HepG2 (cell line): ENCODE results near the gene MCM8. TPM values are rescaled to one million over a fixed set of nuclear protein-coding genes. Genes with fewer than 3 reads are reported as not detected.
A peak's percentile ranks its signal among the peaks of the same experiment; 100 is the strongest.

Experiments
- CC2D1A ChIP-seq: sonication (generic); formaldehyde crosslinking; IDR thresholded peaks from 2 replicates; pipeline ENCODE4 v1.8.1; 2023; ENCODE audit warnings: mild to moderate bottlenecking, missing genetic modification reagents
- FOXC1 ChIP-seq: sonication (generic); formaldehyde crosslinking; IDR thresholded peaks from 2 replicates; pipeline ENCODE4 v1.8.0; 2022; ENCODE audit warnings: mild to moderate bottlenecking, missing genetic modification reagents, borderline replicate concordance
- FOXJ3 ChIP-seq: sonication (generic); formaldehyde crosslinking; IDR thresholded peaks from 2 replicates; pipeline ENCODE4 v1.4.0; 2020; ENCODE audit warnings: missing genetic modification reagents, mild to moderate bottlenecking, borderline replicate concordance
- HIVEP1 ChIP-seq: sonication (generic); formaldehyde crosslinking; IDR thresholded peaks from 2 replicates; pipeline ENCODE4 v1.4.0; 2020; ENCODE audit warnings: mild to moderate bottlenecking, missing genetic modification reagents
- HNRNPK ChIP-seq: fragments of 200-400 bp; formaldehyde crosslinking; IDR thresholded peaks from 2 replicates; pipeline ENCODE4 v1.6.1; 2018; ENCODE audit warnings: low read length, low read depth, moderate library complexity, mild to moderate bottlenecking; ENCODE audit not compliant: poor library complexity, severe bottlenecking
- KLF6 ChIP-seq: IDR thresholded peaks from 2 replicates; pipeline ENCODE4 v1.8.0; 2016; ENCODE audit warnings: missing biosample characterization, missing genetic modification reagents
- MTA1 ChIP-seq: sonication (generic); formaldehyde crosslinking; IDR thresholded peaks from 2 replicates; pipeline ENCODE4 v1.4.0; 2020; ENCODE audit warnings: missing genetic modification reagents, mild to moderate bottlenecking, borderline replicate concordance
- MZF1 ChIP-seq: sonication (generic); formaldehyde crosslinking; IDR thresholded peaks from 2 replicates; pipeline ENCODE4 v1.8.1; 2023; ENCODE audit warnings: mild to moderate bottlenecking, missing genetic modification reagents, borderline replicate concordance
- NONO ChIP-seq, 2 experiments: fragments of 450-650 bp in 1 of 2; sonication (generic) in 1 of 2; formaldehyde crosslinking in 1 of 2; IDR thresholded peaks in 1 of 2; conservative IDR thresholded peaks in 1 of 2; 2 replicates each; pipeline versions ENCODE4 v1.6.1 to v1.8.0; 2017 to 2022; ENCODE audit warnings: mild to moderate bottlenecking in 1 of 2, missing genetic modification reagents in 1 of 2, moderate library complexity in 1 of 2
- REXO4 ChIP-seq: sonication (generic); formaldehyde crosslinking; IDR thresholded peaks from 2 replicates; pipeline ENCODE4 v1.8.0; 2022; ENCODE audit warnings: missing genetic modification reagents, mild to moderate bottlenecking, borderline replicate concordance
- SP4 ChIP-seq: sonication (generic); formaldehyde crosslinking; IDR thresholded peaks from 2 replicates; pipeline ENCODE4 v1.8.1; 2023; ENCODE audit warnings: mild to moderate bottlenecking, missing genetic modification reagents
- TGIF2 ChIP-seq: IDR thresholded peaks from 2 replicates; pipeline ENCODE4 v1.6.1; 2016; ENCODE audit warnings: control low read depth, missing compliant biosample characterization
- TRIM22 ChIP-seq: fragments of 450-650 bp; IDR thresholded peaks from 2 replicates; pipeline ENCODE4 v1.6.1; 2017
- ZBTB37 ChIP-seq: sonication (generic); formaldehyde crosslinking; IDR thresholded peaks from 2 replicates; pipeline ENCODE4 v1.4.0; 2020; ENCODE audit warnings: mild to moderate bottlenecking, missing genetic modification reagents
- ZIK1 ChIP-seq: sonication (generic); formaldehyde crosslinking; IDR thresholded peaks from 2 replicates; pipeline ENCODE4 v1.5.0; 2020; ENCODE audit warnings: mild to moderate bottlenecking, low read depth, missing genetic modification reagents, borderline replicate concordance
- ZNF160 ChIP-seq: sonication (generic); formaldehyde crosslinking; IDR thresholded peaks from 2 replicates; pipeline ENCODE4 v1.8.0; 2022; ENCODE audit warnings: mild to moderate bottlenecking, inconsistent platforms, missing genetic modification reagents
- ZNF329 ChIP-seq: sonication (generic); formaldehyde crosslinking; IDR thresholded peaks from 2 replicates; pipeline ENCODE4 v1.9.0; 2021; ENCODE audit warnings: low read depth, mild to moderate bottlenecking, missing genetic modification reagents
- ZNF546 ChIP-seq: sonication (generic); formaldehyde crosslinking; conservative IDR thresholded peaks from 2 replicates; pipeline ENCODE4 v1.8.1; 2023; ENCODE audit warnings: mild to moderate bottlenecking, missing genetic modification reagents
- ZNF564 ChIP-seq: sonication (generic); formaldehyde crosslinking; IDR thresholded peaks from 2 replicates; pipeline ENCODE4 v1.8.1; 2023; ENCODE audit warnings: mild to moderate bottlenecking, missing genetic modification reagents
- ZNF772 ChIP-seq: sonication (generic); formaldehyde crosslinking; IDR thresholded peaks from 2 replicates; pipeline ENCODE4 v1.5.0; 2020; ENCODE audit warnings: mild to moderate bottlenecking, missing genetic modification reagents
- ZNF83 ChIP-seq: sonication (generic); formaldehyde crosslinking; IDR thresholded peaks from 2 replicates; pipeline ENCODE4 v1.4.0; 2020; ENCODE audit warnings: missing genetic modification reagents, mild to moderate bottlenecking, borderline replicate concordance
- polyA plus RNA-seq, 8 experiments: library from polyadenylated mRNA; depleted of rRNA in 3 of 8; stranded (reverse) in 7 of 8; unstranded in 1 of 8; fragments of >200 nt; fragmentation: Illumina TruSeq in 4 of 8; extraction: Trizol in 4 of 8; gene quantifications; 2 replicates each; pipeline versions ENCODE4 v1.2.1 to v1.2.3, GENCODE V29; 2011 to 2016; ENCODE audit warnings: low read depth in 4 of 8, missing spikeins in 1 of 8, mixed read lengths in 1 of 8; ENCODE audit not compliant: insufficient read depth in 1 of 8
- total RNA-seq, 5 experiments: library from RNA; depleted of rRNA; stranded (reverse); fragments of >200 nt; fragmentation: Illumina TruSeq; extraction: Trizol; gene quantifications; 2 replicates each; pipeline ENCODE4 v1.2.3, GENCODE V29; 2016; ENCODE audit warnings: low read depth in 1 of 5
- TF ChIP-seq, protein P1 (sequence below): sonication (generic); formaldehyde crosslinking; IDR thresholded peaks from 2 replicates; pipeline ENCODE4 v1.4.0; 2020; ENCODE audit warnings: missing genetic modification reagents, mild to moderate bottlenecking, borderline replicate concordance

MCM8 gene
- total and polyA plus RNA-seq, 2 of the 13 experiments (the other 11 are each of a cell fraction or from before 2014, with no cell fraction given) = 11.5 to 59.3 TPM

- no peak for TF ChIP-seq HNRNPK
- no peak for TF ChIP-seq ZIK1 (CRISPR knock-in tag)
- TF ChIP-seq, protein P1, sequence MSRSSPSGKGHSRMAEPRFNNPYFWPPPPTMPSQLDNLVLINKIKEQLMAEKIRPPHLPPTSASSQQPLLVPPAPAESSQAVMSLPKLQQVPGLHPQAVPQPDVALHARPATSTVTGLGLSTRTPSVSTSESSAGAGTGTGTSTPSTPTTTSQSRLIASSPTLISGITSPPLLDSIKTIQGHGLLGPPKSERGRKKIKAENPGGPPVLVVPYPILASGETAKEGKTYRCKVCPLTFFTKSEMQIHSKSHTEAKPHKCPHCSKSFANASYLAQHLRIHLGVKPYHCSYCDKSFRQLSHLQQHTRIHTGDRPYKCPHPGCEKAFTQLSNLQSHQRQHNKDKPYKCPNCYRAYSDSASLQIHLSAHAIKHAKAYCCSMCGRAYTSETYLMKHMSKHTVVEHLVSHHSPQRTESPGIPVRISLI (CRISPR knock-in tag) = no peak
- TF ChIP-seq ZNF83 = no peak
- no peak for TF ChIP-seq ZNF329 (CRISPR knock-in tag)
- TF ChIP-seq NONO (IDR thresholded peaks at IDR 0.05) = no peak
- TF ChIP-seq NONO (CRISPR knock-in tag; conservative IDR thresholded peaks at IDR 0.05) = no peak
- no peak for TF ChIP-seq FOXJ3 (CRISPR knock-in tag)
- TF ChIP-seq ZNF160 (CRISPR knock-in tag) = no peak
- no peak for TF ChIP-seq KLF6 (CRISPR knock-in tag)
- TF ChIP-seq ZBTB37 (CRISPR knock-in tag) = no peak
- TF ChIP-seq TGIF2 (CRISPR knock-in tag) = 0 out of 2 replicates have a peak, but pooled peaks have one; percentile 44
- TF ChIP-seq SP4 (CRISPR knock-in tag) = no peak
- no peak for TF ChIP-seq ZNF564 (CRISPR knock-in tag)
- TF ChIP-seq MTA1 (CRISPR knock-in tag) = no peak
- no peak for TF ChIP-seq TRIM22
- no peak for TF ChIP-seq CC2D1A (CRISPR knock-in tag)
- TF ChIP-seq REXO4 (CRISPR knock-in tag) = no peak
- no peak for TF ChIP-seq ZNF546
- no peak for TF ChIP-seq HIVEP1 (CRISPR knock-in tag)
- TF ChIP-seq FOXC1 (CRISPR knock-in tag) = no peak
- no peak for TF ChIP-seq ZNF772 (CRISPR knock-in tag)
- TF ChIP-seq MZF1 (CRISPR knock-in tag) = no peak
These were observed 57.8 kb downstream of the MCM8 start (continued) for GRCh38 chr20:6008254-6008653.
